Measurements from ENCODE around the gene RESP18.

DNA sequence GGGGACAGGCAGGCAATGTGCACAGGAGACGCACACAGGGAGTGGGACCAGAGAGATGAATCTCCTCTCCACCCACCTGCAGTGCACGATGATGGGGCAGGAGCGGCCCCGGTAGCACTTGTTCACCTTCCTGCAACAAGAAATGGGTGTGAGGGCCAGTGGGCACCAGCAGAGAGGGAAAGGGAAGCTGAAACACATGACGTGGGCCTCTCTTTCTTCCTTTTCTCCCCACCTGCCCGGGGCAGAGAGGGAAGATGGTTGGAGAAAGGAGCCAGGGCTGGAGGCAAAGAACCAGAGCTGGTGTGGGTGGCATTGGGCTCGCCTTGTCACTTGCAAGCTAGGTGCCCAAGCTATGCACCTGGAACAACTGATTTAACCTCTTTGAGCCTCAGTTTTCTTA is 41.1 kb downstream of the RESP18 start:
- TF ChIP-seq GATA3 (IDR thresholded peaks at IDR 0.05; ENCODE audit: low read depth, low read length) (no peak), GATA2 (IDR thresholded peaks at IDR 0.05; ENCODE audit: low read depth, low read length) (no peak)

Measured in SH-SY5Y (cell line).